Breast epithelium (tissue), 3 donors: ENCODE results near the gene TXNRD1.

Experiments
- POLR2A ChIP-seq: fragments of 450-650 bp; IDR thresholded peaks from one replicate; pipeline ENCODE4 v1.6.1; 2016; ENCODE audit warnings: antibody characterized with exemption, mild to moderate bottlenecking, moderate library complexity
- TF ChIP-seq, protein P1 (sequence below), 3 donors: fragments of 450-650 bp; IDR thresholded peaks; one replicate each; pipeline ENCODE4 v1.5.1; 2016 to 2017; ENCODE audit warnings: antibody characterized with exemption in 3 of 3, mild to moderate bottlenecking in 3 of 3, moderate library complexity in 3 of 3

- TF ChIP-seq POLR2A: no peak
- TF ChIP-seq, protein P1, sequence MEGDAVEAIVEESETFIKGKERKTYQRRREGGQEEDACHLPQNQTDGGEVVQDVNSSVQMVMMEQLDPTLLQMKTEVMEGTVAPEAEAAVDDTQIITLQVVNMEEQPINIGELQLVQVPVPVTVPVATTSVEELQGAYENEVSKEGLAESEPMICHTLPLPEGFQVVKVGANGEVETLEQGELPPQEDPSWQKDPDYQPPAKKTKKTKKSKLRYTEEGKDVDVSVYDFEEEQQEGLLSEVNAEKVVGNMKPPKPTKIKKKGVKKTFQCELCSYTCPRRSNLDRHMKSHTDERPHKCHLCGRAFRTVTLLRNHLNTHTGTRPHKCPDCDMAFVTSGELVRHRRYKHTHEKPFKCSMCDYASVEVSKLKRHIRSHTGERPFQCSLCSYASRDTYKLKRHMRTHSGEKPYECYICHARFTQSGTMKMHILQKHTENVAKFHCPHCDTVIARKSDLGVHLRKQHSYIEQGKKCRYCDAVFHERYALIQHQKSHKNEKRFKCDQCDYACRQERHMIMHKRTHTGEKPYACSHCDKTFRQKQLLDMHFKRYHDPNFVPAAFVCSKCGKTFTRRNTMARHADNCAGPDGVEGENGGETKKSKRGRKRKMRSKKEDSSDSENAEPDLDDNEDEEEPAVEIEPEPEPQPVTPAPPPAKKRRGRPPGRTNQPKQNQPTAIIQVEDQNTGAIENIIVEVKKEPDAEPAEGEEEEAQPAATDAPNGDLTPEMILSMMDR (IDR thresholded peaks at IDR 0.05): no peak
These were observed 4.4 kb downstream of the TXNRD1 start for GRCh38 chr12:104219908-104220404.
